Measurements from ENCODE around the gene CLDN11.
A peak's percentile ranks its signal among the peaks of the same experiment; 100 is the strongest.

The CLDN11 gene

GRCh38 chr3:170473358-170473757 is 54.7 kb downstream of the CLDN11 start:
- DNase-seq = peak; percentile 23

GRCh38 chr3:170475092-170475685 is 56.5 kb downstream of the CLDN11 start:
- no peak for DNase-seq

- DNase-seq = no peak
Observed at GRCh38 chr3:170476291-170476690, 57.6 kb downstream of the CLDN11 start.

- no peak for DNase-seq
Observed at GRCh38 chr3:170477395-170477794, 58.7 kb downstream of the CLDN11 start.

GRCh38 chr3:170480111-170480510 is 61.4 kb downstream of the CLDN11 start:
- DNase-seq = no peak

GRCh38 chr3:170482199-170482598 is 63.5 kb downstream of the CLDN11 start:
- DNase-seq = no peak

- DNase-seq = no peak
Observed at GRCh38 chr3:170483485-170484262, 65.0 kb downstream of the CLDN11 start.

All from NCI-H510A treated with DMSO at 0.1 percent for 48 hours (cell line).